Limb (tissue), 2 donors: Measurements from ENCODE around the gene WBP11.

Experiments
- DNase-seq, 2 donors: peaks; one replicate each; pipeline ENCODE4 v3.0.0-alpha.2; 2016; ENCODE audit errors: extremely low spot score in 2 of 2

The WBP11 gene

DNA sequence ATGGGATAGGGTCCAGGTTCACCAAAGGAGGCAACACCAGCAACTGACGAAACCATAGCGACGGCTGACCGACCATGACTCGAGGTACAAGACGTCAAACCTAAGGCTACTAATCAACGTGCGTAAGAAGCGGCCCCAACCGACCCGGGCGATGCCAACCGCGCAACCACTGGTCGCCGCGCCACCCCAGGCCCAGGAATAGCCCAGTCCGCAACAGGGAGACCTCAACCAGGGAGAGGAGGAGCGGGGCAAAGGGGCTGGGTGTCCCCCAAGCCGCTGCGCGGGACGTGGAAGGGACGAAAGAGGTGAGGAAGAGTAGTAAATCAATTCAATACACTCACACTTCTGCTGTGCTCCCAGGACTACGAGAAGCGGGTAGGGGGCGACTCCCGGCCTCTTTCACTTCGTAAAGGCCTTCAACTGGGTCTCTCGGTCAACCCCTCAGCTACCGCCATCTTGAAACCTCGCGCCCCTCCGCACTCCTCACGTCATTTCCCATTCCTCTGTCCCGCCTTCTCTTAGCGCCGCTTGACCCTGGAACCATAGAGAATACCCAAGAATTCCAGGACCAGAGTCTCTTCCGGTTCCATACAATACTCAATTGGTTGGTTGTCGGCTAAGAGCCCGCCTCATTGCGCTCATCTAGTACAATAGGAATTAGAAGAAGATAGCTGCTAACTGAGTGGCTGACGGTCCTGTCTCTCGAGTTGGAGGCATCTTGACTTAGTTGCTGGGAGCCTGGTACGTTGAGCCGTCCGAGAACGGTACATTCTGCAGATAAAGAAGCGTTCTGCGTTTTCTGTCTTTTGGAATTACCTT lies at the start of gene WBP11, which contains the start of gene C12orf60:
WBP11 (minus strand) TSS at position 468 of the 819 bp plus-strand sequence. CDS start 2,095 bp downstream, outside the sequence.
C12orf60 (plus strand) TSS at position 660 of the 819 bp plus-strand sequence. CDS start 19,266 bp downstream, outside the sequence.
- DNase-seq: peak; percentile 92 to 99

GRCh38 chr12:14852880-14853279 lies 49.6 kb upstream of the WBP11 start:
- DNase-seq: no peak

DNA sequence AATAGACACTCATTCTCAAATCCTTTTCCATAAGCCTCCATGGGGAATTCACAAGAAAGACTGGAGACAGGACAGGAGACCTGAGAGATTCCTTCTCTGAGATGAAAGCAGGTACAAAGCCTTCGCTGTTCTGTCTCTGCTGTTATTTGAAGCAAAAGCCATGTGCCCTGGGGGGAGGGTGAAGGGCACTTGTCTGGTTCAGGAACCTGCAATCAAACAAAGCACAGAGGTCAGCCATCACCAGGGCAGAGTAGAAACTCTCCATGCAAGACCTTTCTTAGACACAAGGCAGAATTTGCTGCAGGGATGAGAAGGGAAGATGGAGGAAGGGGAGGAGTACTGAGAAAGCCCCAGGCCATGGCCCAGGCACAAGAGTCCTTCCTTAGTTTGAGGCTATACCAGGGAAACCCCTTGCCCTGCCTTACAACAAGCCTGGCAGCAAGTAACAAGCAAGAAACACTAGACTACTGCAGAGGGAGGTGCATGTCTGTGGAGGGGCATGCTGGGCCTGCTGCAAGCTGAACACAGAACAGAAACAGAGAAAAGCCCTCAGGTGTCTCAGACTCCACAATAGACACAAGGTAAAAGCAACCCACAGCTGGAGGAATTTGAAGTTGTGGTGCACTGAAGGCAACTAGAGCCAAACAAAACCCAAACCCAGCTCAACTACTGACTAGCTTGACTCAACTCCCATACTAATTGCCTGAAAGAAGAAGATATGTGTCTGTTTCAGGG lies 47.8 kb upstream of the WBP11 start:
- DNase-seq: no peak

GRCh38 chr12:14849661-14850060 lies 46.4 kb upstream of the WBP11 start:
- DNase-seq: no peak

DNA sequence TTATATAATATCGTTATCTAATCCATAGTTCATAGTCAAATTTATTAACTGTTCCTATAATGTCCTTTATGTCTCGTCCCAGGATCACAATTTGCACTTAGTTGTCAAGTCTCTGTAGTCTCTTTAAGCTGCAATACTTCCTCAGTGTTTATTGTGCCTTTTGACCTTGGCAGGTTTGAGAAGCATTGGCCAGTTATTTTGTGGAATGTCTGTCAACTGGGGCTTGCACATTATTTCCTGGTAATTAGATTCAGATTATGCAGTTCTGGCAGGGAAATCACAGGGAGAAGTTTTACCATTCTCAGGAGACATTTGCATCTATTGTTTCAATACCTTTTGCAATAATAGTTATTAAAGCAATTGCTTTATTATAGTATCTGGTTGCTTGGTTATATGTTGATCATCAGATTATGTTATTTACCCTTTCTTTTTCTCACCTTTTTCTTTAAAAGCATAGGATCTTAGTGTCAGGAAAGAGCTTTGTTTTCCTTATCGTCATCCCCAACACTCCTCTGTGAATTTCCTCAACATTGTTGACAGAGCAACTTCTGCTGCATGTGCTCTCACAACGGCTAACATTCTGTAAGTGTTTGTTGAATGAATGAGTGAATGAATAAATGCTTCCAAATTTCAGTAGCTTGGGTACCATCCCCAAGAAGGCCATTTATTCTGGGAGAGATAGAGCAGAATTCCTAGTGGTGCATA lies 43.8 kb upstream of the WBP11 start:
- DNase-seq: no peak

DNA sequence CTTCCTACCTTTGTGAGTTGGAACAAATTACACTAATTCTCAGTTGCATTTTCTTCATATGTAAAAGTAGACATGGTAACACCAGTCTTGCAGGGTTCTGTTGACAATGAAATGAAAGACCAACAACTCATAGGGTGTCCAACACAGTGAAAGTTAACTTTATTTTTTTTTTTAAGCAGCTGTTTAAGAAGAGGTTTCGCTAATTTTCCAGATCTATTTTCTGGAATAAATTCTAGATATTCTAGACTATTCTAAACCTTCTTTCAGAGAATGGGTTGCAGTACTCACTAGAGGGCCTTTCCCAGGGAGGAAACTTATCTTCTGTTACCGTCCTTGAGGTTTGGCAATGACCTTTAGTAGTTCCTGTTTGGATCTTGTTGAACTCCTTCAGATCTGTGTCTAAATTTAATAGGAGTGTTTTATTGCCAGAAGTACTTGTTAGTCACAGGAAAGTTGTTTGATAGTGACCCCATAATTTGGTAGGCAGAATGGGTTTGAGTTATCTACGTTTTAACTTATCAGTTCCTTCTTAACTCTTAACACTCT lies 42.8 kb upstream of the WBP11 start:
- no peak for DNase-seq

- peak; percentile 60 to 63 for DNase-seq
Observed at GRCh38 chr12:14845350-14845750, 42.1 kb upstream of the WBP11 start.

- DNase-seq: no peak
Observed at GRCh38 chr12:14844401-14844800, 41.1 kb upstream of the WBP11 start.

DNA sequence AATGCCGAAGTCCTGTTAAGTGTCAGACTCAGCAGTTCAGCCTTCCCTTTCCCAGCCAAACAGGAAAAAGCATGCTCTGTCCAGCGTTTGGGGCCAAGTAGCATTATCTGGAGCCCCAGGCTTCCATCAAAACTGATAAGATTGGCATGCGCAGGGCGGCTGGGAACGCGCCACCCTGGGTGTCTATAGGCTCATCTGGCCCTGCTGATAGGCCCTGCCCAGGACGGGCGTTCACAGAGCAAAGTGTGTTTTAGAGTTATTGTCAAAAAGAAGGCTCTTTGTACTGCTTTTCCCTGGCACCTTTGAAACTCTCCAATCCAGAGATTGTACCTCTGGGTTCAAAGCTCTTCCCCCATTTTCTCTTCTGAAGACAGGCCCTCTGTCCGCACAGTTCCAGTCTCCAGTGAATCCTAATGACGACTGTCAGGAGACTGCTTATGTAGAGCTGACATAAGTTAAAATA lies 40.2 kb upstream of the WBP11 start, which contains the start of gene ART4:
ART4 (minus strand) TSS at position 102 of the 463 bp plus-strand sequence. CDS start 413 bp downstream, outside the sequence.
- no peak for DNase-seq

- DNase-seq: no peak
Observed at GRCh38 chr12:14842315-14842714, 39.0 kb upstream of the WBP11 start.

DNA sequence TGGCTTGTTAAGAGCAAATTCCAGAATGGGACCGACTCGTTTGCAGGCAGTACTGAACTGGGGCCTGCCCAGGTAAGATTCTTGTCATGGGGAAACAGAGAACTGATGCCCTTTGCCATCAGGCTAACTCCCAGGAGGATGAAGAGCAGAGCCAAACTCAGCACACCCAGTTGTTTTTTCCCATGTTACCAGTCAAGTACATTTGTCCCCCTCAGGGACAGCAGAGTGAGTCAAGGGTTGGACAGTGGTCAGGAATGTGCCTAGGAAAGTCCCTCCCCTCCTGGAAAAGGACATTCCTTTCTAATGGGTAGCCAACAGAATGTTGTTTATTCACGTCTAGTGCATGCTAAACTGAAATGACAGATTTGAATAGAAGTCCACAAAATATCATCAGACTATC lies 38.5 kb upstream of the WBP11 start:
- DNase-seq: no peak

- DNase-seq: no peak
Observed at GRCh38 chr12:14840616-14841015, 37.3 kb upstream of the WBP11 start.

- no peak for DNase-seq
Observed at GRCh38 chr12:14839262-14839661, 36.0 kb upstream of the WBP11 start.

DNA sequence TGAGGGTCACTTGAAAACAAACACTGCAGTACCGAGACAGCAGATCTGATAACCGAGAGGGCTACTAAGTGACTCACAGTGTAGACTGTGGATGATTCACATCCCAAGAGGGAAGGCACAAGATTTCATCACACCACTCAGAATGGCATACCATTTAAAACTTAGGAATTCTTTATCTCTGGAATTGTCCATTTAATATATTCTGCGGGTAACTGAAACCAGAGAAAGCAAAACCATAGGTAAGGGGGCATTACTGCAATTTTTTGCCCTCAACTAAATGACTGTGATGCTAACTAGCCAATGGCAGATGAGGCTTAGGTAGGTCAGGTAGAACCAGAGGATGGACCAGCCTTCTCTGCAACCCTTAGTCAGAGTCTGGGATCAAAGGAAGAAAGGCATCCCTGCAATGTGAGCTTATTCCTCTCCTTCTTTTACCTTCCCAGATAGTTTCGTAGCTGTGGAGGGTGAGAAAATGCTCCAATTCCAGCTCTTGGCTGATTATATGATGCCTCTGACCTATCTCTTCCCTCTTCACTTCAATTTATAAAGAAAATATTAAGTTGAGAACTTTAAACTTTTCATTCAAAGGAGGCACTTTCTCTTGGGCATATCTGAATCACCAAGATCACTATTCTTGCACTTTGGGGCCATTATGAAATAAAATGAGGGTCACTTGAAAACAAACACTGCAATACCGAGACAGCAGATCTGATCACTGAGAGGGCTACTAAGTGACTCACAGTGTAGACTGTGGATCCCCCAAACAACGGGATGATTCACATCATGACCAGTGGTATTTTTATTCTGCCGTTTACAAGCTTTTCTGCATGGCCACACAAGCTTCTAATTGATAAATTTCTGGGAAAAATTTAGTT lies 33.3 kb upstream of the WBP11 start:
- DNase-seq: no peak

- no peak for DNase-seq
Observed at GRCh38 chr12:14834509-14834908, 31.2 kb upstream of the WBP11 start.

DNA sequence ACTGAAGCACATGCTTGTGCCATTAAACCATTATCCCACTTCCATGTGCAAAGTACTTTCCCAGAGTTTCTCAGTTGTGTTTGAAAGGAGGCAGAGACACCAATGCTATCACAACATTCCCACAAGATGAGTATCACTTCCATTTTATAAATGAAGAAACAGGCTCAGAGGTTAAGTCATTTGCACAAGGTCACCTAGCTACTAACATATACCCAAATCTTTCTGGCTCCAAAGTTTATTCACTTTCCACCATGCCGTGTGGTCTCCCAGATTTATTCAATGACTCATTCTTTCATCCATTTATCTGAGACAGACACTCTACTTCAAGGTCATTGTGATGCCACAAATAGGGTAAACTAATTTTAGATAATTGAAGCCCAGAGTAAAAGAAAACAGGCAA lies 30.7 kb upstream of the WBP11 start:
- DNase-seq: no peak

- DNase-seq: no peak
Observed at GRCh38 chr12:14833336-14833735, 30.1 kb upstream of the WBP11 start.

GRCh38 chr12:14828892-14829291 lies 25.6 kb upstream of the WBP11 start:
- DNase-seq: no peak

GRCh38 chr12:14827043-14827442 lies 23.8 kb upstream of the WBP11 start:
- no peak for DNase-seq

DNA sequence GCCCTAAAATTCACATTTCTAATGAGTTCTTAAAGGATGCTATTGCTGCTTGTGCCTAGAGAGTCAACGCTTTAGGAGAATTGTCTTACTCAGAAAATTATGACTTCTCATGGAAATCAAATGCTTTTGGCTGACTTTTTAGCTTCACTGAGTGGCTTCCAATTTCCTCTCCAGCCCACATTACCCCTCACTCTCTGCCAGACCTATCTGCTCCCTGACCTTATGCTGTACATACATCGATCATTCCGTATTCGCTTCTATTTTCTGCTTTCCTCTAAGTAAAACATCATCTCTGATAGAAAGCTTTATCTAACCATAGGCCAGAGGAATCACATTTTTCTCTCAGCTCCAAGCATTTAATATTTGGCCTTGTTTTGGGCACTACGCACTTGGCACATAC lies 23.2 kb upstream of the WBP11 start:
- DNase-seq: no peak
